ENCODE data around the gene SEMA5B. TPM values are rescaled to one million over a fixed set of nuclear protein-coding genes. Genes with fewer than 3 reads are reported as not detected.

The SEMA5B gene
- total and polyA plus RNA-seq, 2 of the 4 experiments (the other 2 are of a cell fraction): not detected

- 0% methylated on average over 2 of the region's 9 CpGs; no CpG with 5 or more reads in 1 of the 2 experiments for WGBS, 2 experiments (ENCODE audit: extremely low coverage in 2 of 2, insufficient read length in 1 of 2)
- Histone ChIP-seq H4K20me1 (ENCODE audit: insufficient read depth, low read length) (no peaks in the 10 kb centered on the region), H2AK5ac (ENCODE audit: low read depth, low read length) (no peak overlapping the region), H3K4me1 (ENCODE audit: control insufficient read depth, insufficient read depth, low read length) (no peaks in the 10 kb centered on the region), H4K91ac (ENCODE audit: insufficient read depth, low read depth, low read length) (no peak overlapping the region), H3K4me3 (ENCODE audit: insufficient read depth, low read depth, low read length) (no peak overlapping the region), H2BK5ac (ENCODE audit: low read depth, low read length, poor library complexity, severe bottlenecking) (no peak overlapping the region), H2AFZ (replicated peaks; ENCODE audit: low read length, poor library complexity) (no peak overlapping the region), H3K4ac (ENCODE audit: low read depth, low read length) (no peak overlapping the region), H3K56ac (ENCODE audit: extremely low read depth, insufficient read depth, low read length) (no peak overlapping the region), H4K5ac (ENCODE audit: low read depth, low read length) (no peak overlapping the region), H3K9ac (ENCODE audit: low read depth, low read length) (no peak overlapping the region), H2BK15ac (ENCODE audit: low read depth, low read length) (no peak overlapping the region), H2BK20ac (ENCODE audit: low read depth, low read length) (no peak overlapping the region), H3K4me2 (ENCODE audit: low read depth, low read length) (no peak overlapping the region), H3K36me3 (ENCODE audit: control insufficient read depth, insufficient read depth, low read length) (no peaks in the 10 kb centered on the region), H2BK120ac (ENCODE audit: low read depth, low read length) (no peak overlapping the region), H4K8ac (ENCODE audit: low read depth in 2 of 2, low read length in 2 of 2) (no peak overlapping the region), H3K9me3 (ENCODE audit: control insufficient read depth, insufficient read depth, low read length) (no peaks in the 10 kb centered on the region), H2AK9ac (replicated peaks; ENCODE audit: low read depth, low read length, poor library complexity) (no peak overlapping the region), H3K9me1 (ENCODE audit: insufficient read depth, low read length) (no peaks in the 10 kb centered on the region), H3K18ac (ENCODE audit: low read depth, low read length) (no peak overlapping the region), H3K14ac (replicated peaks; ENCODE audit: low read depth, low read length) (no peak overlapping the region), H3K27ac (ENCODE audit: insufficient read depth, low read length) (no peak overlapping the region), H3K79me1 (ENCODE audit: low read depth in 1 of 2, low read length in 2 of 2) (no peaks in the 10 kb centered on the region), H3K23ac (ENCODE audit: low read depth, low read length) (no peak overlapping the region), H3K27me3 (ENCODE audit: control insufficient read depth, insufficient read depth, low read length) (peaks cover 82% of the 10 kb centered on the region)
- ChIA-PET POLR2A (ENCODE audit: unreplicated experiment) (no interaction called here), CTCF (interaction anchor here (0.6 kb wide), 1 partner anchor 96 kb away, joined by 4 read pairs; no protein-coding TSS in a partner anchor)
- DNase-seq (no peak), ATAC-seq (ENCODE audit: low read depth) (no peak)
- BruUV-seq (replicated peaks): no TSS peak
- intact Hi-C loops (cut with micrococcal nuclease) (no loop called here), in situ Hi-C loops (cut with MboI; ENCODE audit: low sequenced_read_pairs) (no loop called here), dilution Hi-C loops (cut with HindIII; ENCODE audit: low sequenced_read_pairs, unreplicated experiment) (no loop called here)
- TF ChIP-seq CTCF (conservative IDR thresholded peaks at IDR 0.05; ENCODE audit: low read depth, low read length) (no peak), MXI1 (IDR thresholded peaks at IDR 0.05; ENCODE audit: borderline replicate concordance, low read depth, low read length) (no peak), NFE2L2 (IDR thresholded peaks at IDR 0.05; ENCODE audit: low read depth, low read length) (no peak), CEBPB (IDR thresholded peaks at IDR 0.05; ENCODE audit: low read depth, low read length) (no peak), MAFK (IDR thresholded peaks at IDR 0.05; ENCODE audit: low read depth, low read length) (no peak), POLR2A (IDR thresholded peaks at IDR 0.05; ENCODE audit: low read depth, low read length) (no peak), SMC3 (IDR thresholded peaks at IDR 0.05; ENCODE audit: low read depth, low read length) (no peak), CHD1 (IDR thresholded peaks at IDR 0.05; ENCODE audit: low read depth, low read length) (no peak), BHLHE40 (IDR thresholded peaks at IDR 0.05; ENCODE audit: low read depth, low read length) (no peak), RCOR1 (IDR thresholded peaks at IDR 0.05; ENCODE audit: insufficient replicate concordance, low read length) (no peak), FOS (IDR thresholded peaks at IDR 0.05; ENCODE audit: low read depth, low read length) (no peak)
These were observed 65.4 kb downstream of the SEMA5B start for GRCh38 chr3:122962149-122962548.

Measured in IMR-90 (cell line).